Esophagus squamous epithelium (tissue), 5 donors: ENCODE results near the gene CHCHD3. TPM values are rescaled to one million over a fixed set of nuclear protein-coding genes. Genes with fewer than 3 reads are reported as not detected.

Experiments
- DNase-seq: peaks from one replicate; lab custom pipeline; 2025; lab: John Stamatoyannopoulos, UW
- H3K27ac ChIP-seq, 4 donors: fragments of 200-600 bp; sonication (generic); one replicate each; pipeline ENCODE4 v1.5.1; 2016 to 2019; ENCODE audit warnings: mild to moderate bottlenecking in 1 of 4
- H3K27me3 ChIP-seq, 4 donors: fragments of 200-600 bp; sonication (generic); 1 replicate in 3 of 4; 2 replicates in 1 of 4; pipeline versions ENCODE4 v1.5.1 to v1.6.0; 2017 to 2021; ENCODE audit warnings: antibody characterized with exemption in 1 of 4
- H3K36me3 ChIP-seq, 3 donors: fragments of 200-600 bp; sonication (generic); one replicate each; pipeline ENCODE4 v1.5.1; 2016 to 2019
- H3K4me1 ChIP-seq, 3 donors: fragments of 200-600 bp; sonication (generic); one replicate each; pipeline ENCODE4 v1.5.1; 2017 to 2019
- H3K4me3 ChIP-seq, 4 donors: fragments of 200-600 bp; sonication (generic); 1 replicate in 3 of 4; 2 replicates in 1 of 4; pipeline ENCODE4 v1.5.1; 2016 to 2019; ENCODE audit warnings: mild to moderate bottlenecking in 2 of 4, moderate library complexity in 1 of 4
- H3K9me3 ChIP-seq, 3 donors: fragments of 200-600 bp; sonication (generic); one replicate each; pipeline ENCODE4 v1.5.1; 2016 to 2019
- POLR2A ChIP-seq, 4 donors: fragments of 450-650 bp; IDR thresholded peaks; one replicate each; pipeline ENCODE4 v1.6.1; 2017; ENCODE audit warnings: antibody characterized with exemption in 4 of 4, mild to moderate bottlenecking in 4 of 4, moderate library complexity in 3 of 4
- whole genome bisulfite sequencing, 2 donors: methylation state at CpG; one replicate each; pipeline ENCODE4 v1.1.5; 2018; 5-methylcytosine and 5-hydroxymethylcytosine counted together
- intact Hi-C: fragments of 100-400 bp; cut with DNase I; formaldehyde crosslinking; loops from one replicate; pipeline ENCODE4 v1.15.0; 2022
- total RNA-seq, 4 donors: library from RNA; depleted of rRNA; stranded (reverse); fragments of >200 nt; gene quantifications; one replicate each; pipeline ENCODE4 v1.1.0, GENCODE V29; 2016
- TF ChIP-seq, protein P1 (sequence below), 6 experiments: fragments of 450-650 bp in 4 of 6; fragments of 200-600 bp in 2 of 6; sonication (generic) in 2 of 6; IDR thresholded peaks; one replicate each; pipeline ENCODE4 v1.5.1; 2016 to 2019; ENCODE audit warnings: antibody characterized with exemption in 6 of 6, mild to moderate bottlenecking in 4 of 6, moderate library complexity in 4 of 6
- donor health status: DM: yes; HTN: yes; CAD: no.

Gene CHCHD3
- total RNA-seq, 4 donors from 2014 or later = 36.8 to 55.0 (median 40.9) TPM

DNA sequence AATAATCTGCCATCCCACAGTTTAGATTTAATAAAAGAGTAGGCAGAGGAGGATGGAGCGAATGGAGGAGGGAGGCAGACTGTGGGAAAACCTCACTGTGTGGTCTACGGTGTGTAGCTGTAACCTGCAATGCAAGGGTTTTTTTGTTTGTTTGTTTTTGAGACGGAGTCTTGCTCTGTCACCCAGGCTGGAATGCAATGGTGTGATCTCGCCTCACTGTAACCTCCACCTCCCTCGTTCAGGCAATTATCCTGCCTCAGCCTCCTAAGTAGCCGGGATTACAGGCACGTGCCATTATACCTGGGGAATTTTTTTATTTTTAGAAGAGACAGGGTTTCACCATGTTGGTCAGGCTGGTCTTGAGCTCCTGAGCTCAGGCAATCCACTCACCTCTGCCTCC is 321.0 kb downstream of the CHCHD3 start:
- WGBS, 2 donors = 58 to 75% methylated on average over 7 of the region's 7 CpGs
- no peak for DNase-seq
- H3K9me3 ChIP-seq = no peaks in the 10 kb centered on the region
- H3K36me3 ChIP-seq = no peaks in the 10 kb centered on the region
- intact Hi-C loops = no loop called here
- no peaks in the 10 kb centered on the region for H3K4me1 ChIP-seq
- no peak overlapping the region for H3K27ac ChIP-seq
- no peaks in the 10 kb centered on the region for H3K27me3 ChIP-seq
- H3K4me3 ChIP-seq = no peak overlapping the region
- TF ChIP-seq, protein P1, sequence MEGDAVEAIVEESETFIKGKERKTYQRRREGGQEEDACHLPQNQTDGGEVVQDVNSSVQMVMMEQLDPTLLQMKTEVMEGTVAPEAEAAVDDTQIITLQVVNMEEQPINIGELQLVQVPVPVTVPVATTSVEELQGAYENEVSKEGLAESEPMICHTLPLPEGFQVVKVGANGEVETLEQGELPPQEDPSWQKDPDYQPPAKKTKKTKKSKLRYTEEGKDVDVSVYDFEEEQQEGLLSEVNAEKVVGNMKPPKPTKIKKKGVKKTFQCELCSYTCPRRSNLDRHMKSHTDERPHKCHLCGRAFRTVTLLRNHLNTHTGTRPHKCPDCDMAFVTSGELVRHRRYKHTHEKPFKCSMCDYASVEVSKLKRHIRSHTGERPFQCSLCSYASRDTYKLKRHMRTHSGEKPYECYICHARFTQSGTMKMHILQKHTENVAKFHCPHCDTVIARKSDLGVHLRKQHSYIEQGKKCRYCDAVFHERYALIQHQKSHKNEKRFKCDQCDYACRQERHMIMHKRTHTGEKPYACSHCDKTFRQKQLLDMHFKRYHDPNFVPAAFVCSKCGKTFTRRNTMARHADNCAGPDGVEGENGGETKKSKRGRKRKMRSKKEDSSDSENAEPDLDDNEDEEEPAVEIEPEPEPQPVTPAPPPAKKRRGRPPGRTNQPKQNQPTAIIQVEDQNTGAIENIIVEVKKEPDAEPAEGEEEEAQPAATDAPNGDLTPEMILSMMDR (IDR thresholded peaks at IDR 0.05) = no peak
- no peak for TF ChIP-seq POLR2A (IDR thresholded peaks at IDR 0.05)

DNA sequence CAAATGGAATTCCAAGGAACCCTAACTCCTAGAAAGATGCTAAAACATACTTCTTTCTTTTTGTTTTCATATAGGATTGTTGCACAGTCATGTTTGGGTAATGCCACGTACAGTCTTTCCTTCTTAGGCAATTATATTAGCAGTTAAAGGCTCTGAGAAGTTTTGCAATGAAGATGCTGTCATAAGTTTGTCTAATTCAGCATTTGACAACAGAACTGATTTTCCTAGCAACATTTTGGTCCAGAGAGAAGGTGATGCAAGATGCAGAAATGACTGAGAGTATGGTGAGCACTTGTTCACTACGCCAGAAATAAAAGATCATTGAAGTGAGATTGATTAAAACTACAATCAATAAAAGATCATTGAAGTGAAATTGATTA is 321.7 kb downstream of the CHCHD3 start:
- Histone ChIP-seq H3K4me3 (no peak overlapping the region), H3K36me3 (no peaks in the 10 kb centered on the region), H3K4me1 (no peaks in the 10 kb centered on the region), H3K9me3 (no peaks in the 10 kb centered on the region), H3K27me3 (no peaks in the 10 kb centered on the region), H3K27ac (no peak overlapping the region)
- TF ChIP-seq POLR2A (IDR thresholded peaks at IDR 0.05) = no peak
- TF ChIP-seq, protein P1 (IDR thresholded peaks at IDR 0.05) = no peak
- WGBS, 2 donors = 61 to 81% methylated on average over 2 of the region's 2 CpGs
- intact Hi-C loops = no loop called here
- DNase-seq = no peak

DNA sequence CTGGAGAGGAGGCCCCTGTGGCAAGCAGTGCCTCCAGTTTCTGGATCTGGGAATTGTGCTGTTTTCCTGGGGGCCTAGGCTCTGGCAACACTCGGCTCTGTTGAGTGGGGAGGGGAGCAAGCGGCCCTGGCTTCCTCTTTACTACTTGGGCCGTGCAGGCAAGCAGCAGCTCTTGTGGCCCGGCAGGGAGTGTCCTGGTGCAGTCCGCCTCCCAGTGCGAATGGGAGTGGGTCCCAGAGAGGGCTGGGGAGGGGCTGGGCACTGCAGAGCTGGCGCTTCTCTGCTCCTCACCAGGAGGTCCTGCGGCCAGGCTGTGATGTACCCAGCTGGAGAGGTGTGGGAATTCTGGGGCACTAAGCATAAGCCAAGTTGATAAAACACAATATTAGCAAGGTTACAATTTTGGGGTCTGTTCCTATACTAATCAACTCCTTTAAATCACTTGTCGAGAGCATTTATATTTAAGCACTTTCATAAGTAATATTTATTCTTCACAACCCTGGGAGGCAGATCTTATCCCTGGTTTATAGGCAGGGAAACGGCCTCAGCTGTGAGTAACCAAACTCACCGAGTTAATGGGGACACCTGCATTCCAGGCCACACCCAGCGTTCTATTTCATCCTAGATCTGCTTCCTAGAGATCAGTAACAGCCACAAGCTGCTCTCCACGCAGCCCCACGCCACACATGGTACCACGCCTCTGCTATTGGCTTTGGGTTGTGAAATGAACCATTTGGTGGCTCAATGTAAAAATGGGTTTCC is 322.2 kb downstream of the CHCHD3 start:
- Histone ChIP-seq H3K9me3 (no peaks in the 10 kb centered on the region), H3K4me1 (no peaks in the 10 kb centered on the region), H3K27me3 (no peaks in the 10 kb centered on the region), H3K4me3 (no peak overlapping the region), H3K27ac (no peak overlapping the region), H3K36me3 (no peaks in the 10 kb centered on the region)
- DNase-seq = no peak
- intact Hi-C loops = no loop called here
- TF ChIP-seq, protein P1 (IDR thresholded peaks at IDR 0.05) = no peak
- no peak for TF ChIP-seq POLR2A (IDR thresholded peaks at IDR 0.05)
- 54 to 87% methylated on average over 8 to 12 of the region's 15 CpGs for WGBS, 2 donors

DNA sequence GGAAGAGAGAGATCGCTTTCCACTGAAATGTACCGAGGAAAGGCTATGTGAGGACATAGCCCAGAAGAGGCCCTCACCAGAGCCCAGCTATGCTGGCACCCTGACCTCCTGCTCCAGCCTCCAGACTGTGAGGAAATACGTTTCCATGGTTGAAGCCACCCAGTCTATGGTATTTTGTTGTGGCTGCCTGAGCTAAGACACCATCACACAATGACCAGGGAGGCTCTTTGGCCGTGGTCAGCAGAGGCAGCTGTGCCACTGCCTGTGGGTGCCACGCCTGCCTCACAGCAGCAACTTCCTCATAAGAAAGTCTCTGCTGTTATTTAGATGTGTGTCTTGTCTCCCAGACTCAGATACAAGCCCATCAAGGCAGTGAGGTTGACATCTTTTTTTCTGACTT is 322.9 kb downstream of the CHCHD3 start:
- Histone ChIP-seq H3K36me3 (no peaks in the 10 kb centered on the region), H3K4me1 (no peaks in the 10 kb centered on the region), H3K27ac (no peak overlapping the region), H3K4me3 (no peak overlapping the region), H3K27me3 (no peaks in the 10 kb centered on the region), H3K9me3 (no peaks in the 10 kb centered on the region)
- 72 to 88% methylated on average over 5 of the region's 5 CpGs for WGBS, 2 donors
- intact Hi-C loops = no loop called here
- no peak for TF ChIP-seq POLR2A (IDR thresholded peaks at IDR 0.05)
- TF ChIP-seq, protein P1 (IDR thresholded peaks at IDR 0.05) = no peak
- DNase-seq = no peak

DNA sequence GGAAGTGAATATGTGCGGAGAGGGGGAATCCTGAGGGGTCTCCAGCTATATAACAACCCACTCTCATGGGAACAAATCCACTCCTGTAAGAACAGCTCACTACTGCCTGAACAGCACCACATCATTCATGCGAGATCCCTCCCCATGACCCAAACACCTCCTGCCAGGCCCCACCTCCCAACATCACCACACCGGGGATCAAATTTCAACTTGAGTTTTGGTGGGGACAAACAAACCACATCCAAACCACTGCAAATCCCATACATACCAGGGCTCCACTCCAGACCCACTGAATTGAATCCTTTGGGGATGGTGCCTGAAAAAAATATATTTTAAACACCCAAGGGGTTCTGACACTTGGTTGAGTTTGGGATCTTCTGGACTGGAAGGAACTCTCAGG is 324.1 kb downstream of the CHCHD3 start:
- intact Hi-C loops = no loop called here
- WGBS, 2 donors = 68 to 77% methylated on average over 3 of the region's 3 CpGs
- no peak for DNase-seq
- no peaks in the 10 kb centered on the region for H3K9me3 ChIP-seq
- H3K36me3 ChIP-seq = no peaks in the 10 kb centered on the region
- H3K27ac ChIP-seq = no peak overlapping the region
- peaks cover 0 to 6% (median 0%) of the 10 kb centered on the region in 4 donors for H3K27me3 ChIP-seq
- no peak overlapping the region for H3K4me3 ChIP-seq
- TF ChIP-seq, protein P1 (IDR thresholded peaks at IDR 0.05) = no peak
- no peaks in the 10 kb centered on the region for H3K4me1 ChIP-seq
